Tibial artery (tissue), 4 donors: ENCODE data around the gene LRP1B.
"Not testable (repeated sequence)": the region's sequence is repeated elsewhere in the genome, so short reads cannot be mapped to it uniquely, and the experiment has no call there.

Source experiments
- DNase-seq, 2 donors: peaks; one replicate each; pipeline ENCODE4 v3.0.0-alpha.2; 2019
- H3K27ac ChIP-seq, 2 donors: fragments of 200-600 bp; sonication (generic) in 1 of 2; 1 replicate in 1 of 2; 2 replicates in 1 of 2; pipeline ENCODE4 v1.5.1; 2018 to 2019; ENCODE audit warnings: mild to moderate bottlenecking in 1 of 2
- H3K27me3 ChIP-seq, 2 donors: fragments of 200-600 bp; sonication (generic) in 1 of 2; one replicate each; pipeline versions ENCODE4 v1.5.1 to v1.6.0; 2016 to 2019
- H3K36me3 ChIP-seq, 3 donors: fragments of 200-600 bp; sonication (generic) in 2 of 3; one replicate each; pipeline ENCODE4 v1.5.1; 2016 to 2019; ENCODE audit warnings: mild to moderate bottlenecking in 2 of 3
- H3K4me1 ChIP-seq, 4 donors: fragments of 200-600 bp; sonication (generic) in 2 of 4; 1 replicate in 3 of 4; 2 replicates in 1 of 4; pipeline ENCODE4 v1.5.1; 2016 to 2019
- H3K4me3 ChIP-seq, 2 donors: fragments of 200-600 bp; sonication (generic) in 1 of 2; 1 replicate in 1 of 2; 2 replicates in 1 of 2; pipeline ENCODE4 v1.5.1; 2018 to 2019; ENCODE audit warnings: mild to moderate bottlenecking in 2 of 2
- H3K9me3 ChIP-seq, 3 donors: fragments of 200-600 bp; sonication (generic) in 1 of 3; one replicate each; pipeline ENCODE4 v1.5.1; 2016 to 2019
- CTCF ChIP-seq, 2 experiments: fragments of 200-600 bp in 1 of 2; fragments of 450-650 bp in 1 of 2; IDR thresholded peaks; one replicate each; pipeline ENCODE4 v1.5.1; 2017 to 2019; ENCODE audit warnings: antibody characterized with exemption in 2 of 2, mild to moderate bottlenecking in 1 of 2, moderate library complexity in 1 of 2
- intact Hi-C: fragments of 100-400 bp; cut with DNase I; formaldehyde crosslinking; loops from one replicate; pipeline ENCODE4 v1.15.0; 2023; ENCODE audit warnings: low total_unique reads

Gene LRP1B

GRCh38 chr2:140348826-140349225 lies 1782.0 kb downstream of the LRP1B start:
- intact Hi-C loops: no loop called here
- Histone ChIP-seq H3K27me3 (no peaks in the 10 kb centered on the region), H3K9me3 (no peaks in the 10 kb centered on the region)

GRCh38 chr2:140344838-140345237 lies 1786.0 kb downstream of the LRP1B start:
- Histone ChIP-seq H3K27me3 (no peaks in the 10 kb centered on the region), H3K36me3 (no peaks in the 10 kb centered on the region), H3K4me3 (no peak overlapping the region), H3K27ac (no peak overlapping the region), H3K4me1 (no peaks in the 10 kb centered on the region), H3K9me3 (no peaks in the 10 kb centered on the region)
- intact Hi-C loops: no loop called here
- no peak for TF ChIP-seq CTCF (IDR thresholded peaks at IDR 0.05)
- DNase-seq: no peak

More at GRCh38 chr2:140348826-140349225, 1782.0 kb downstream of the LRP1B start:
- no peak for DNase-seq
- Histone ChIP-seq H3K27ac (no peak overlapping the region), H3K4me1 (no peaks in the 10 kb centered on the region), H3K36me3 (no peaks in the 10 kb centered on the region), H3K4me3 (no peak overlapping the region)
- no peak for TF ChIP-seq CTCF (IDR thresholded peaks at IDR 0.05)

GRCh38 chr2:140344266-140344665 lies 1786.5 kb downstream of the LRP1B start:
- intact Hi-C loops, H3K4me3 ChIP-seq, H3K9me3 ChIP-seq, H3K36me3 ChIP-seq, H3K27me3 ChIP-seq, DNase-seq, H3K27ac ChIP-seq, H3K4me1 ChIP-seq: not testable (repeated sequence)

- no peak for TF ChIP-seq CTCF (IDR thresholded peaks at IDR 0.05)
- no peaks in the 10 kb centered on the region for H3K9me3 ChIP-seq
- H3K36me3 ChIP-seq: no peaks in the 10 kb centered on the region
- no peaks in the 10 kb centered on the region for H3K4me1 ChIP-seq
- no peak overlapping the region for H3K4me3 ChIP-seq
- H3K27ac ChIP-seq: no peak overlapping the region
- intact Hi-C loops: no loop called here
- no peaks in the 10 kb centered on the region for H3K27me3 ChIP-seq
- DNase-seq: no peak
These were observed 1792.0 kb downstream of the LRP1B start for GRCh38 chr2:140338795-140339194.

GRCh38 chr2:140337061-140337460 lies 1793.8 kb downstream of the LRP1B start:
- no peaks in the 10 kb centered on the region for H3K27me3 ChIP-seq
- H3K4me1 ChIP-seq: no peaks in the 10 kb centered on the region
- intact Hi-C loops: no loop called here
- H3K36me3 ChIP-seq: no peaks in the 10 kb centered on the region
- TF ChIP-seq CTCF (IDR thresholded peaks at IDR 0.05): no peak
- no peaks in the 10 kb centered on the region for H3K9me3 ChIP-seq
- H3K4me3 ChIP-seq: no peak overlapping the region
- DNase-seq: no peak
- no peak overlapping the region for H3K27ac ChIP-seq

GRCh38 chr2:140316345-140316744 lies 1814.5 kb downstream of the LRP1B start:
- TF ChIP-seq CTCF (IDR thresholded peaks at IDR 0.05): no peak
- H3K4me3 ChIP-seq: no peak overlapping the region
- no peaks in the 10 kb centered on the region for H3K9me3 ChIP-seq

More at GRCh38 chr2:140316345-140316744, 1814.5 kb downstream of the LRP1B start:
- no peak overlapping the region for H3K27ac ChIP-seq
- no peak for DNase-seq
- no peaks in the 10 kb centered on the region for H3K27me3 ChIP-seq
- intact Hi-C loops: no loop called here
- H3K4me1 ChIP-seq: no peaks in the 10 kb centered on the region
- no peaks in the 10 kb centered on the region for H3K36me3 ChIP-seq
